Superior temporal gyrus (tissue), 1 donor: ENCODE measurements around the gene TNMD.

Experiments
- DNase-seq: peaks from one replicate; pipeline ENCODE4 v3.0.0-alpha.2; 2016; ENCODE audit errors: extremely low spot score

The TNMD gene

DNA sequence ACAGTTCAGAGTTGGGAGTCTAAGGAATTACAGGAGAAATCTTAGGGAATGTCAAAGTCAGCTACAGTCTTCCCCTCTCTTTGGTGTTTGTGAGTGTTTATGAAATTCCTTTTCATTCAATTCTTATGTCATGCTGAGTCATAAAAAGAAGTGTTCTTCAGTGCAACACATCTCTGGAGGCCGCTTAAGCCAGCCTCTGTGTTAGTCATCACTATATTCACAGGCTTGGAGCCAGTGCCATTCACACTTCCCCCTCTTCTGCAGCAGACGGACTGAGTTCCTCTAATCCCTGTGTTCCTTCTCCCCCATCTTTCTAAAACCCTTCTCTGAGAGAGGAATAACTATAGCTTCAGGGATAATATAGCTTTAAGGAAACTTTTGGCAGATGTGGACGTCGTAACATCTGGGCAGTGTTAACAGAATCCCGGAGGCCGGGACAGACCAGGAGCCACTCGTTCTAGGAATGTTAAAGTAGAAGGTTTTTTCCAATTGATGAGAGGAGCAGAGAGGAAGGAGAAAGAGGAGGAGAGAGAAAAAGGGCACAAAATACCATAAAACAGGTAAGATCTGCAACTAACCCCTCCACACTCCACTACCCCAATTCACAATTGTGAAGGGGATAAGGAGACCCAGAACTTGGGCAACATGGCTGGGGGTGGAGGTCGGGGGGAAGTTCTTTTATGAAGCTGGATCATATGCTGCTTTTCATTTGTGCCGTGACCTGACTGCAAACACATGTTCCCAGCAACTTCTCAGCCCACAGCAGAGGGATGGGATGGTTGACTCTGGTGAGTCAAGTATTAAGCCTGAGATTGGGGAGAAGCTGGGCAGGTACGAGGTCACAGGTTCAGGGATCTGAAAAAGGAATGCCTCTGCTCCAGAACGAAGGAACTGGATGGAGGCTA, 59.5 kb downstream of the TNMD start, which contains the start of gene SRPX2:
SRPX2 (plus strand) TSS at position 244 of the 905 bp plus-strand sequence. CDS start 2,124 bp downstream, outside the sequence.
- peak; percentile 34 for DNase-seq

DNA sequence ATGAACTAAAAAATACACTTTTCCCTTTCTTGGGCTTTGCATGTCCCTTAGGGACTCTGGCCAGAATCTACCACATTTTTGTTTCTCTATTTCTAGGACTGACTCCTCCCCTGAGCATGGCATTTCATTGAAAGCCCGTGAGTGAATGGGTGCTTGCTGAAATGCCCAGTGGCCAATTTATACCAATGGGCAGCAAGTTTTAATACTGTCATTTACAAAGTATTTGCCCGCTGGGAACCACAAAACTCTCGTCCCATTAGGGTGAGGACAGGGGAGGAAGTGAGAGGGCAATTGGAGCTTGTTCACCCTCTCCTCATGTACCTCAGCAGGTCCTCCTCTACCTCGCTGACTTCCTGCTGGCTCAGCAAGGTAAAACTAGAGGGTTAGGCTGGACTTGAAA, 60.4 kb downstream of the TNMD start:
- DNase-seq = no peak

DNA sequence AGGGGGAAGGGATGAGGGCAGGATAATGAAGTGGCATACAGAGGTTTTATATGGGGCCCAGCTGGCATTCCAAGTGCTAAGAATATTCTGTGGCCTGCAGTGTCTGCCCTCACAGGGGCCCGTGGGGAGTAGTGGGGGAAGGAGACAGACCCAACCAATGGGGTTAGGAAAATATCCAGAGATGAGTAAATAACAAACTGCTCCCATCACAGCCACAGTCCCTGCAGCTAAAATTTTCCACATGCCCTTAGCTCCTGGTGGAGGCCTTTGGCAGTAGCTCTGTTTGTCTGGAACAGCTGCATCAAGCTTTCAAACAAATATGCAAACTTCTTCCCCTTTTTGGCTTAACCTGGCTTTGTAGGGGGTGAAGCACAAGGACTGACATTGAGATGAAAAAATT, 62.4 kb downstream of the TNMD start:
- DNase-seq = no peak

DNA sequence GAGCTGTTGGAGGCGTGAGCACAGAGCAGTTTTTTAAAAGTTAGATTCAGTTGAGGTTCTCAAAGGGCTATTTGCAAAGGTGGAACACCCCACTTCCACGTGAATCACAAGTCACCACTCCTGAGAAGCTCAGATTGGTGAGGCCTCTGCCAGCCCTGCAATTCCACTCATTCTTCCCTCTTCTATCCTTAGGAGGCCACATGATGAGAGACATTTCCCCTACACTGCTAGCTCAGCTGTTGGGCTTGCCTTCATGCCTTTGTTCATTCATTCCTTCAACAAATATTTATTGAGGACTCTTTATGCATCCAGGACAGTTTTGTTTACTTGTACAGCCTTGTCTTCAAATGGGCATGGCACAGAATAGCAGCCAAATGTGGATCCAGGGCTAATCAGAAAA, 63.0 kb downstream of the TNMD start:
- no peak for DNase-seq

DNA sequence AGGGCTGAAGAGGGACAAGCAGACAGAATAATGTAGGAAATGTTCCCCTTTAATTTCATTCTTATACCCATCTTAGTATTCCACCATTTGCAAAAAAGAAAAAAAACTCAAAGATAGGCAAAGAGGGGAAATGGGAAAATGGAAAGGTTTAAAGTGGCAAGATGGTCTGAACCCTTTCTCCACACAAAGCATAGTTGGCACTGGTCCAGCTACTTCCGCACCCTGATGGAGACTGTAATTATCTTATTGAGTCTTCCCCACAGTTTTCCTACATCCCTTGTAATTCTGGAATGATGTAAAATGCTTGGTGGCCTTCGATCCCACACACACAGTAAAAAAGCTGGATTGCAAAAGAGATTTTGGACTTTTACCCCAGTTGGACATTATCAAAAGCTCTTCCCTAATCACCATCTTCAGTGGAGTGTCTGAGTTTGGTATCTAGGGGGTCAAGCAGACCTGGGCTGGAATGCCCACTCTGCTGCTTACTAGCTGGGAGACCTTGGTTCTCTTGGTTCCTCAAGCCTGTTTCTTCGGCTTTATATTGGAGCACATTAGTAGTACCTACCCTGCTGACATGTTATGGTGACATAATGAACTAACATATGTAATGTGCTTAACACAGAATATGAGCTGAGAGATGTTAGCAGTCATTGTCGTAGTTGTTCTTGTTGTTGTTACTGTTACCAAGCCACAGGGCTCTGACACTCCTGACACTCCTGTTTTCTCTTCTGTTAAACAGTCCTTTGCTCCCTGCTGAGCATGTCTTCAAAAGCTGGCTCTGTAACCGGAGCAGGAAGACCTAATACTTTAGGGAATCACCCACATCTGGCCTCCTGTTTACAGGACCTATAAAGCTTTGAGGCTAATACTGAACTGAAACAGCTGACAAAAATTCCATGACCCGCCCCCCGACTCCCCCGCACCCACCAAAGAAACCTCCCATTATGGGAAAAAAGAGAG, 64.0 kb downstream of the TNMD start:
- no peak for DNase-seq
